Gastrocnemius medialis (tissue), 4 donors: ENCODE results near the gene TFF1.

Experiments
- CTCF ChIP-seq, 5 experiments: fragments of 450-650 bp in 3 of 5; fragments of 200-600 bp in 2 of 5; sonication (generic) in 2 of 5; IDR thresholded peaks in 4 of 5; conservative IDR thresholded peaks in 1 of 5; 1 replicate in 4 of 5; 2 replicates in 1 of 5; pipeline ENCODE4 v1.5.1; 2016 to 2019; ENCODE audit warnings: antibody characterized with exemption in 5 of 5, mild to moderate bottlenecking in 3 of 5, moderate library complexity in 3 of 5
- POLR2A ChIP-seq, 2 donors: fragments of 450-650 bp; IDR thresholded peaks; one replicate each; pipeline ENCODE4 v1.6.1; 2017; ENCODE audit warnings: antibody characterized with exemption in 2 of 2, mild to moderate bottlenecking in 2 of 2, moderate library complexity in 2 of 2

- TF ChIP-seq POLR2A (IDR thresholded peaks at IDR 0.05) (no peak), CTCF (IDR thresholded peaks at IDR 0.05 in 4 of 5, conservative IDR thresholded peaks at IDR 0.05 in 1 of 5) (no peak)
Observed at GRCh38 chr21:42343101-42343500, 23.2 kb downstream of the TFF1 start.
